ENCODE results near the gene NHERF1.

NHERF1 gene

GRCh38 chr17:74815067-74815466 lies 66.6 kb downstream of the NHERF1 start:
- no peak for DNase-seq

- DNase-seq: no peak
Observed at GRCh38 chr17:74815550-74816370, 67.3 kb downstream of the NHERF1 start.

GRCh38 chr17:74816905-74817620 lies 68.6 kb downstream of the NHERF1 start:
- DNase-seq: no peak

- DNase-seq: no peak
Observed at GRCh38 chr17:74818291-74818938, 70.0 kb downstream of the NHERF1 start.
